K562 (cell line): ENCODE data around the gene CCDC13. TPM values are rescaled to one million over a fixed set of nuclear protein-coding genes. Genes with fewer than 3 reads are reported as not detected.
A peak's percentile ranks its signal among the peaks of the same experiment; 100 is the strongest.

Source experiments
- ATF1 ChIP-seq, 2 experiments: fragments of 450-650 bp in 1 of 2; IDR thresholded peaks; 2 replicates each; pipeline ENCODE4 v1.6.1; 2016; ENCODE audit warnings: missing compliant biosample characterization in 1 of 2, missing genetic modification characterization in 1 of 2
- CXXC5 ChIP-seq: fragments of 250-450 bp; sonication (Bioruptor Pico); IDR thresholded peaks from 2 replicates; pipeline ENCODE4 v1.8.0; 2022; ENCODE audit warnings: inconsistent platforms, mild to moderate bottlenecking, moderate library complexity
- DDX20 ChIP-seq: fragments of 450-650 bp; IDR thresholded peaks from 2 replicates; pipeline ENCODE4 v1.6.1; 2016; ENCODE audit warnings: missing genetic modification characterization, low read depth, mild to moderate bottlenecking, missing compliant biosample characterization, moderate library complexity
- DIDO1 ChIP-seq: fragments of 450-650 bp; IDR thresholded peaks from 2 replicates; pipeline ENCODE4 v1.6.1; 2016; ENCODE audit warnings: low read depth, missing biosample characterization, missing genetic modification characterization
- DMBX1 ChIP-seq: fragments of 250-450 bp; sonication (Bioruptor Pico); IDR thresholded peaks from 2 replicates; pipeline ENCODE4 v1.8.0; 2022; ENCODE audit warnings: inconsistent platforms, mild to moderate bottlenecking, moderate library complexity, borderline replicate concordance
- EP300 ChIP-seq: IDR thresholded peaks from 2 replicates; pipeline ENCODE4 v1.6.1; 2012; ENCODE audit warnings: low read length, improper control_type of control experiment
- GTF2F1 ChIP-seq: IDR thresholded peaks from 2 replicates; pipeline ENCODE4 v1.6.1; 2011; ENCODE audit warnings: low read depth, low read length, improper control_type of control experiment
- HIVEP1 ChIP-seq: fragments of 250-450 bp; sonication (Bioruptor Pico); IDR thresholded peaks from 2 replicates; pipeline ENCODE4 v1.4.0; 2020; ENCODE audit warnings: mild to moderate bottlenecking
- MEIS2 ChIP-seq: fragments of 450-650 bp; IDR thresholded peaks from 2 replicates; pipeline ENCODE4 v1.6.1; 2014; ENCODE audit warnings: mild to moderate bottlenecking; ENCODE audit not compliant: partially characterized antibody
- MYBL2 ChIP-seq, 2 experiments: fragments of 450-650 bp in 1 of 2; sonication (generic) in 1 of 2; formaldehyde crosslinking in 1 of 2; IDR thresholded peaks; 2 replicates each; pipeline versions ENCODE4 v1.6.1 to v1.8.1; 2017 to 2022; ENCODE audit warnings: borderline replicate concordance in 1 of 2, inconsistent platforms in 1 of 2, low read depth in 1 of 2, mild to moderate bottlenecking in 1 of 2, missing genetic modification reagents in 1 of 2, moderate library complexity in 1 of 2
- SAFB2 ChIP-seq: fragments of 200-400 bp; formaldehyde crosslinking; IDR thresholded peaks from 2 replicates; pipeline ENCODE4 v1.6.1; 2018; ENCODE audit warnings: borderline replicate concordance, low read length, low read depth, moderate library complexity; ENCODE audit not compliant: severe bottlenecking
- SMAD3 ChIP-seq: fragments of 450-650 bp; formaldehyde crosslinking; conservative IDR thresholded peaks from 2 replicates; pipeline ENCODE4 v1.4.0; 2020; ENCODE audit warnings: mild to moderate bottlenecking
- TEAD2 ChIP-seq: fragments of 450-650 bp; IDR thresholded peaks from 2 replicates; pipeline ENCODE4 v1.6.1; 2016; ENCODE audit warnings: missing genetic modification characterization, control low read depth, missing compliant biosample characterization
- TEAD4 ChIP-seq, 2 experiments: sonication (generic) in 1 of 2; formaldehyde crosslinking in 1 of 2; IDR thresholded peaks; 2 replicates each; pipeline versions ENCODE4 v1.6.1 to v1.8.0; 2012 to 2022; ENCODE audit warnings: borderline replicate concordance in 1 of 2, inconsistent platforms in 1 of 2, low read length in 1 of 2, mild to moderate bottlenecking in 1 of 2, missing genetic modification reagents in 1 of 2
- ZBTB7A ChIP-seq: IDR thresholded peaks from 2 replicates; pipeline ENCODE4 v1.6.1; 2011; ENCODE audit warnings: low read depth, mild to moderate bottlenecking, low read length, moderate library complexity, borderline replicate concordance; ENCODE audit not compliant: control insufficient read depth
- ZFPM2 ChIP-seq: fragments of 250-450 bp; sonication (Bioruptor Pico); IDR thresholded peaks from 2 replicates; pipeline ENCODE4 v1.5.1; 2022; ENCODE audit warnings: mild to moderate bottlenecking
- ZNF785 ChIP-seq: fragments of 250-450 bp; sonication (Bioruptor Pico); IDR thresholded peaks from 2 replicates; pipeline ENCODE4 v1.4.0; 2020; ENCODE audit warnings: mild to moderate bottlenecking
- polyA plus RNA-seq, 8 experiments: library from polyadenylated mRNA; depleted of rRNA in 4 of 8; stranded (reverse) in 5 of 8; unstranded in 3 of 8; fragments of >200 nt; fragmentation: Nextera tagmentation in 2 of 8; fragmentation: Illumina TruSeq in 1 of 8; extraction: Ambion mirVana in 2 of 8; extraction: Trizol in 1 of 8; gene quantifications; 2 replicates each; pipeline versions ENCODE4 v1.2.1 to v1.2.3, GENCODE V29; 2011 to 2014; ENCODE audit warnings: inconsistent platforms in 1 of 8, missing spikeins in 1 of 8
- total RNA-seq, 7 experiments: library from RNA; depleted of rRNA in 6 of 7; stranded (reverse); fragments of >200 nt in 6 of 7; fragmentation: Illumina TruSeq in 2 of 7; extraction: Trizol in 2 of 7; gene quantifications; 2 replicates each; pipeline versions ENCODE4 v1.2.1 to v1.2.3, GENCODE V29; 2011 to 2021; ENCODE audit warnings: low replicate concordance in 1 of 7
- TF ChIP-seq, protein P1 (sequence below), 2 experiments: IDR thresholded peaks in 1 of 2; conservative IDR thresholded peaks in 1 of 2; 2 replicates each; pipeline ENCODE4 v1.6.1; 2016; ENCODE audit warnings: low read depth in 2 of 2, mild to moderate bottlenecking in 1 of 2, missing compliant biosample characterization in 1 of 2, missing genetic modification characterization in 1 of 2, moderate library complexity in 1 of 2
- TF ChIP-seq, protein P2 (sequence below), 2 experiments: fragments of 250-450 bp in 1 of 2; fragments of 450-650 bp in 1 of 2; sonication (Bioruptor Pico) in 1 of 2; IDR thresholded peaks; 2 replicates each; pipeline versions ENCODE4 v1.6.1 to v1.8.0; 2016 to 2021; ENCODE audit warnings: mild to moderate bottlenecking in 2 of 2, moderate library complexity in 2 of 2, missing compliant biosample characterization in 1 of 2, missing genetic modification characterization in 1 of 2
- TF ChIP-seq, protein P3 (sequence below): fragments of 450-650 bp; conservative IDR thresholded peaks from 2 replicates; pipeline ENCODE4 v1.6.1; 2016; ENCODE audit warnings: missing genetic modification characterization, low read depth, mild to moderate bottlenecking, missing compliant biosample characterization, moderate library complexity
- TF ChIP-seq, protein P4 (sequence below): fragments of 450-650 bp; IDR thresholded peaks from 2 replicates; pipeline ENCODE4 v1.6.1; 2016; ENCODE audit warnings: missing biosample characterization, missing genetic modification characterization

CCDC13 gene
- total and polyA plus RNA-seq, 9 of the 15 experiments (the other 6 are each of a cell fraction or from before 2014, with no cell fraction given) = 0.20 to 0.70 (median 0.48) TPM; not detected in 2

DNA sequence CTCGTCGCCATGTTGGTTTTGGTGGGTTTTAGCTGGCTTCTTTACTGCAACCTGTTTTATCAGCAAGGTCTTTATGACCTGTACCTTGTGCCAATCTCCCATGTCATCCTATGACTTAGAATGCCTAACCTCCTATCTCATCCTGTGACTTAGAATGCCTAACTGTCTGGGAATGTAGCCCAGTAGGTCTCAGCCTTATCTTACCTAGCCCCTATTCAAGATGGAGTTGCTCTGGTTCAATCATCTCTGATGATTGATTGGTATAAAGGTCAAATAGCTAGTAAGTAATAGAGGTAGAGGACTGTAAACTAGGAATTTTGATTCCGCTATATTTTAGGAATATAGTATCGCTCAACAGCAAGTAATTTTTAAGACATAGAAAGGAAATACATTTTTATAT lies 34.9 kb upstream of the CCDC13 start (continued):
- TF ChIP-seq, protein P1, sequence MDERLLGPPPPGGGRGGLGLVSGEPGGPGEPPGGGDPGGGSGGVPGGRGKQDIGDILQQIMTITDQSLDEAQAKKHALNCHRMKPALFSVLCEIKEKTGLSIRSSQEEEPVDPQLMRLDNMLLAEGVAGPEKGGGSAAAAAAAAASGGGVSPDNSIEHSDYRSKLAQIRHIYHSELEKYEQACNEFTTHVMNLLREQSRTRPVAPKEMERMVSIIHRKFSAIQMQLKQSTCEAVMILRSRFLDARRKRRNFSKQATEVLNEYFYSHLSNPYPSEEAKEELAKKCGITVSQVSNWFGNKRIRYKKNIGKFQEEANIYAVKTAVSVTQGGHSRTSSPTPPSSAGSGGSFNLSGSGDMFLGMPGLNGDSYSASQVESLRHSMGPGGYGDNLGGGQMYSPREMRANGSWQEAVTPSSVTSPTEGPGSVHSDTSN (CRISPR knock-in tag; IDR thresholded peaks at IDR 0.05; ENCODE audit: low read depth) = no peak
- TF ChIP-seq, protein P1 (tag; conservative IDR thresholded peaks at IDR 0.05; ENCODE audit: low read depth) = 0 out of 2 replicates have a peak, but pooled peaks have one; percentile 22
- no peak for TF ChIP-seq SAFB2
- no peak for TF ChIP-seq DIDO1 (tag)
- no peak for TF ChIP-seq TEAD4 (IDR thresholded peaks at IDR 0.05; ENCODE audit: low read length)
- TF ChIP-seq TEAD4 (CRISPR knock-in tag; IDR thresholded peaks at IDR 0.05; ENCODE audit: borderline replicate concordance) = no peak
- peak; percentile 10 for TF ChIP-seq MEIS2
- TF ChIP-seq, protein P2, sequence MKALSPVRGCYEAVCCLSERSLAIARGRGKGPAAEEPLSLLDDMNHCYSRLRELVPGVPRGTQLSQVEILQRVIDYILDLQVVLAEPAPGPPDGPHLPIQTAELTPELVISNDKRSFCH (CRISPR knock-in tag; IDR thresholded peaks at IDR 0.05) = no peak
- TF ChIP-seq, protein P2 (tag; IDR thresholded peaks at IDR 0.05) = peak; percentile 95
- TF ChIP-seq TEAD2 (tag) = peak; percentile 51; the same call in 1 of the 2 replicates
- no peak for TF ChIP-seq EP300
- TF ChIP-seq, protein P3, sequence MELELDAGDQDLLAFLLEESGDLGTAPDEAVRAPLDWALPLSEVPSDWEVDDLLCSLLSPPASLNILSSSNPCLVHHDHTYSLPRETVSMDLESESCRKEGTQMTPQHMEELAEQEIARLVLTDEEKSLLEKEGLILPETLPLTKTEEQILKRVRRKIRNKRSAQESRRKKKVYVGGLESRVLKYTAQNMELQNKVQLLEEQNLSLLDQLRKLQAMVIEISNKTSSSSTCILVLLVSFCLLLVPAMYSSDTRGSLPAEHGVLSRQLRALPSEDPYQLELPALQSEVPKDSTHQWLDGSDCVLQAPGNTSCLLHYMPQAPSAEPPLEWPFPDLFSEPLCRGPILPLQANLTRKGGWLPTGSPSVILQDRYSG (tag) = peak; percentile 89
- TF ChIP-seq MYBL2 (IDR thresholded peaks at IDR 0.05; ENCODE audit: low read depth) = no peak
- no peak for TF ChIP-seq MYBL2 (CRISPR knock-in tag; IDR thresholded peaks at IDR 0.05; ENCODE audit: borderline replicate concordance)
- TF ChIP-seq ZBTB7A = no peak
- TF ChIP-seq GTF2F1 = no peak
- no peak for TF ChIP-seq ATF1 (CRISPR knock-in tag; IDR thresholded peaks at IDR 0.05)
- 0 out of 2 replicates have a peak, but pooled peaks have one; percentile 16 for TF ChIP-seq ATF1 (tag; IDR thresholded peaks at IDR 0.05)
- TF ChIP-seq ZNF785 (CRISPR knock-in tag) = no peak
- TF ChIP-seq, protein P4, sequence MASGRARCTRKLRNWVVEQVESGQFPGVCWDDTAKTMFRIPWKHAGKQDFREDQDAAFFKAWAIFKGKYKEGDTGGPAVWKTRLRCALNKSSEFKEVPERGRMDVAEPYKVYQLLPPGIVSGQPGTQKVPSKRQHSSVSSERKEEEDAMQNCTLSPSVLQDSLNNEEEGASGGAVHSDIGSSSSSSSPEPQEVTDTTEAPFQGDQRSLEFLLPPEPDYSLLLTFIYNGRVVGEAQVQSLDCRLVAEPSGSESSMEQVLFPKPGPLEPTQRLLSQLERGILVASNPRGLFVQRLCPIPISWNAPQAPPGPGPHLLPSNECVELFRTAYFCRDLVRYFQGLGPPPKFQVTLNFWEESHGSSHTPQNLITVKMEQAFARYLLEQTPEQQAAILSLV = peak; percentile 75
- 0 out of 2 replicates have a peak, but pooled peaks have one; percentile 41 for TF ChIP-seq SMAD3
- TF ChIP-seq CXXC5 (CRISPR knock-in tag) = peak; percentile 18; the same call in 1 of the 2 replicates
- no peak for TF ChIP-seq ZFPM2 (CRISPR knock-in tag)
- no peak for TF ChIP-seq HIVEP1 (CRISPR knock-in tag)
- TF ChIP-seq DMBX1 (CRISPR knock-in tag) = peak; percentile 88
- TF ChIP-seq DDX20 (tag) = peak; percentile 61; the same call in 1 of the 2 replicates
